NCI-H2227 (cell line): Measurements from ENCODE around the gene UBE2R2.
"Not testable (repeated sequence)": the region's sequence is repeated elsewhere in the genome, so short reads cannot be mapped to it uniquely, and the experiment has no call there.

ENCODE experiments used
- DNase-seq: peaks from one replicate; lab custom pipeline; 2025; ENCODE audit not compliant: unreplicated experiment; lab: John Stamatoyannopoulos, UW

Gene UBE2R2

GRCh38 chr9:33837138-33837537 lies 20.2 kb downstream of the UBE2R2 start:
- DNase-seq: no peak

GRCh38 chr9:33840381-33840780 lies 23.4 kb downstream of the UBE2R2 start:
- DNase-seq: no peak

- no peak for DNase-seq
Measured at GRCh38 chr9:33843312-33843961, 26.5 kb downstream of the UBE2R2 start.

GRCh38 chr9:33846231-33846630 lies 29.3 kb downstream of the UBE2R2 start:
- no peak for DNase-seq

GRCh38 chr9:33847894-33848205 lies 30.9 kb downstream of the UBE2R2 start:
- not testable (repeated sequence) for DNase-seq

- DNase-seq: no peak
Measured at GRCh38 chr9:33850267-33850629, 33.3 kb downstream of the UBE2R2 start.

- no peak for DNase-seq
Measured at GRCh38 chr9:33850677-33851076, 33.7 kb downstream of the UBE2R2 start.

GRCh38 chr9:33851301-33851700 lies 34.3 kb downstream of the UBE2R2 start:
- DNase-seq: no peak

- peak; percentile 23 for DNase-seq
Measured at GRCh38 chr9:33852216-33852826, 35.4 kb downstream of the UBE2R2 start.

- no peak for DNase-seq
Measured at GRCh38 chr9:33856247-33856646, 39.3 kb downstream of the UBE2R2 start.

- DNase-seq: no peak
Measured at GRCh38 chr9:33858423-33858822, 41.5 kb downstream of the UBE2R2 start.

GRCh38 chr9:33860200-33860871 lies 43.4 kb downstream of the UBE2R2 start:
- DNase-seq: no peak

- DNase-seq: no peak
Measured at GRCh38 chr9:33861917-33862453, 45.0 kb downstream of the UBE2R2 start.

- DNase-seq: not testable (repeated sequence)
Measured at GRCh38 chr9:33863027-33863426, 46.1 kb downstream of the UBE2R2 start.

- DNase-seq: no peak
Measured at GRCh38 chr9:33867747-33868439, 50.9 kb downstream of the UBE2R2 start.

GRCh38 chr9:33868440-33868973 lies 51.5 kb downstream of the UBE2R2 start:
- no peak for DNase-seq

- DNase-seq: not testable (repeated sequence)
Measured at GRCh38 chr9:33869243-33869642, 52.3 kb downstream of the UBE2R2 start.

- no peak for DNase-seq
Measured at GRCh38 chr9:33877727-33878489, 60.9 kb downstream of the UBE2R2 start.

- DNase-seq: no peak
Measured at GRCh38 chr9:33878691-33879366, 61.9 kb downstream of the UBE2R2 start.
